Peyer's patch (tissue), 4 donors: ENCODE results near the gene PYGL.

Experiments used
- POLR2A ChIP-seq, 2 donors: fragments of 450-650 bp; IDR thresholded peaks; one replicate each; pipeline ENCODE4 v1.5.1; 2017; ENCODE audit warnings: antibody characterized with exemption in 2 of 2, mild to moderate bottlenecking in 2 of 2, moderate library complexity in 2 of 2
- TF ChIP-seq, protein P1 (sequence below), 6 experiments: fragments of 450-650 bp in 4 of 6; fragments of 200-600 bp in 2 of 6; sonication (generic) in 1 of 6; IDR thresholded peaks; one replicate each; pipeline ENCODE4 v1.5.1; 2017 to 2019; ENCODE audit warnings: antibody characterized with exemption in 6 of 6, mild to moderate bottlenecking in 3 of 6, moderate library complexity in 1 of 6

DNA sequence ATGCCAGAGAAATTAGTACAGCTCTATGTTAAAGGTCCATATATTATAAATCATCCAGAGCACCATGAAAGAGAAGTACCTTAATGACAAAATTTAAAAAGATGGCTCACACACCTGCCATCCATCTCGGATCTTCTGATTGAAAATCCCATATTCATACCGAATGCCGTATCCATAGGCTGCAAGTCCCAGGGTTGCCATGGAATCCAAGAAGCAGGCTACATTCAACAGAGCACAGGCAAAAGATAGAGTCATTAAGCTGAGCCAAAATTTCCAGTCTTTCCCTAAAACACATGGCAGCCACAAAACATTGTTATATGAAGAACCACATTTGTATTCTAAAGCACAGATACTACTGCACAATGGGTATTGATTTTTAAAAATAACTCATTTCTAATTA, 12.7 kb downstream of the PYGL start:
- TF ChIP-seq POLR2A (IDR thresholded peaks at IDR 0.05), result no peak
- TF ChIP-seq, protein P1, sequence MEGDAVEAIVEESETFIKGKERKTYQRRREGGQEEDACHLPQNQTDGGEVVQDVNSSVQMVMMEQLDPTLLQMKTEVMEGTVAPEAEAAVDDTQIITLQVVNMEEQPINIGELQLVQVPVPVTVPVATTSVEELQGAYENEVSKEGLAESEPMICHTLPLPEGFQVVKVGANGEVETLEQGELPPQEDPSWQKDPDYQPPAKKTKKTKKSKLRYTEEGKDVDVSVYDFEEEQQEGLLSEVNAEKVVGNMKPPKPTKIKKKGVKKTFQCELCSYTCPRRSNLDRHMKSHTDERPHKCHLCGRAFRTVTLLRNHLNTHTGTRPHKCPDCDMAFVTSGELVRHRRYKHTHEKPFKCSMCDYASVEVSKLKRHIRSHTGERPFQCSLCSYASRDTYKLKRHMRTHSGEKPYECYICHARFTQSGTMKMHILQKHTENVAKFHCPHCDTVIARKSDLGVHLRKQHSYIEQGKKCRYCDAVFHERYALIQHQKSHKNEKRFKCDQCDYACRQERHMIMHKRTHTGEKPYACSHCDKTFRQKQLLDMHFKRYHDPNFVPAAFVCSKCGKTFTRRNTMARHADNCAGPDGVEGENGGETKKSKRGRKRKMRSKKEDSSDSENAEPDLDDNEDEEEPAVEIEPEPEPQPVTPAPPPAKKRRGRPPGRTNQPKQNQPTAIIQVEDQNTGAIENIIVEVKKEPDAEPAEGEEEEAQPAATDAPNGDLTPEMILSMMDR (IDR thresholded peaks at IDR 0.05), result no peak
